GM18870 (cell line): ENCODE results near the gene DHPS.
"Not testable (repeated sequence)": the region's sequence is repeated elsewhere in the genome, so short reads cannot be mapped to it uniquely, and the experiment has no call there.

Experiments used
- ATAC-seq: cut with Tn5 transposase; IDR thresholded peaks from one replicate; pipeline ENCODE4 v1.9.1; 2021; ENCODE audit warnings: moderate library complexity; ENCODE audit not compliant: unreplicated experiment

Gene DHPS

DNA sequence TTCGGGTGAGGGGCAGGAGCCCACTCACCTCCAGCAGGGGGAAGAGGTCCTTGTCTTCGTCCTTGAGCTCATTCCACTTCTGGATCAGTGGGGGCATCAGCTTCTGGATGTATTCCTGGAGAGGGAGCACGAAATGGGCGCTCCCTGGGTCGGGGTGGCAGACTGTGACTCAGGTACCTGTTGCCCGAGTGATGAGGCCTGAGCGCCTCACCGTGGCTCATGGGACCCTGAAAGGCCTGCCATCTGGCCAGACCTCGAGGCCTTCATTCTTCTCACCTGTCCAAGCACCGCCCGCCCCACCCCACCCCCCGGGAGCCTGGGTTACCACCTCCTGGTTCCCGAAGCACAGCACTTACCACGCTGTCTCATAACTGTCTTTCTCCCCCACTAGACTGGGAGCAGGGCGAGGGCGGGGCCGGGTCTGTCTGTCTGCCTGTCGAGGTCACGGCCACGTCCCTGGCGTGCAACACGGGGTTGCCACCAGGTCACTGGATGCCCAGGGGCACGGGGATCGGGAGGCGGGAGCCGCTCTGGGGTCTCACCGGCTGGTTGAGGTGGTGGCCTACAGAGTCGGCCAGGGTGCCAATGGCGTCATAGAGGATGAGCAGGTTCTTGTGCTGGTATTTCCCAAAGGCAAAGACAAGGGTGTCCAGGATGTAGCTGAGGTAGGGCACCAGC lies 24.1 kb upstream of the DHPS start:
- no peak for ATAC-seq

DNA sequence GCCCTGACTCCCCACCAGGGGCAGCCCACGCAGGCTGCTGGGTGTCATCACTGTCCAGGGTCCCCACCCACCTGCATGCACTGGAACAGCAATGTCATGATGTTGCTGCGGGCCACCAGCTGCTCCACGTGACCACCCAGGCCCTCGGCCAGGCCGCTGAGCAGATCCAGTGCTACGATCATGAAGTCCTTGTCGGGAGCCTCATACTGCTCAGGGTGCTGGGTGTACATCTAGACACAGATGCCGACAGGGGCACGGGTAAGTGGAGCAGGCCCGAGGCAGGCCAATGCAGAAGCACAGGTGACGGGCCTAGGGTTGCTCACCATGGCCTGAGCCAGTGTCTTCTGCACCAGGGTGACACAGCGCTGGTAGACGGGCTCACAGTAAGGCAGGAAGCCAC lies 23.5 kb upstream of the DHPS start:
- no peak for ATAC-seq

DNA sequence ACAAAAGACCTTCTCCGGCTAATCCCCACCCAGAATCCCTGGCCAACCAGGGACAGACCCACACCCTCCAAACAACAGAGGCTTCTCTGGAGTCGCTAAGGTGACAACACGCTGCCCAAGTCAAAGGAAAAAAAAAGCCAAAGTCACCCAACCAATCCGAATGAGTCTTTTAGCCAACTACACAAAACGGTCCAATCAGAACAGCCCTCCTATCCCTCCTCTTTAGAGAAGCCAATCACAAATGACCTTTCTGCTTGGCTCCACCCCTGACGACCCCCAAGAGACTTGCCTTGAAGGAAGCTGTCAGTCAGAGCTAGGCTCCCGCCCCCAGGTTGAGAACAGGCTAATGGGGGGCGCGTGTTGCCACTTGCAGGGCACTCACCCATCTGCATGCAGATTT lies 21.4 kb upstream of the DHPS start:
- ATAC-seq = no peak

DNA sequence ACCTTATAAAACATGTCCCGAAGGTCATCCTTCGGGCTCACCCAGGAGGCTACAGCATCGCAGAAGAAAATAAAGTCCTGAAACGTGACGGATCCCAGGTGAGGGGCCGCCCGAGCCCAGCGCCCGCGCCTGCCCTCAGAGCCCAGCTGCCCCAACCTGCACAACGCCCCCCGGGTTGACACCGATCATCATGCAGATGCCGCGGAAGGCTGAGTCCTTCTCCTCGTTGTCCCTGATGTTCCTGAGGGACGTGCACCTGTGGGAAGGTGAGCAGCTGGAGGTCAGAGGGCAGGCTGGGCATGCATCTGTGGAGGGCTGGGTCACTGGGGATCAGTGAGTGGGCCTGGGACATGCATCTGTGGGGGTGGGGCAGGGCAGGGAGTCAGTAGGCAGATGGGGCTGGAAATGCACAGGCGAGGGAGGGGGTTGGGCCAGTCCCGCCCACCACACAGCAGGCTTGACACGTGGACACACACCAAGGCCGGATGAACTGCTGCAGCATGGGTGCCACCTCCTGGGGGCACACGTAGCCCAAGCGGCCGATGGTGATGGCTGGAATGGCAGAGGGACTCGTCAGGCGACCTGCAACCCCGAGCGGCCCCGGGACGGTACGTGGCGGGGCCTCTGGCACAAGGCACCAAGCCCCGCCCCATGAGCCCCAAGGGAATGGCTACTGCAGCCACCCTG lies 20.1 kb upstream of the DHPS start:
- no peak for ATAC-seq

DNA sequence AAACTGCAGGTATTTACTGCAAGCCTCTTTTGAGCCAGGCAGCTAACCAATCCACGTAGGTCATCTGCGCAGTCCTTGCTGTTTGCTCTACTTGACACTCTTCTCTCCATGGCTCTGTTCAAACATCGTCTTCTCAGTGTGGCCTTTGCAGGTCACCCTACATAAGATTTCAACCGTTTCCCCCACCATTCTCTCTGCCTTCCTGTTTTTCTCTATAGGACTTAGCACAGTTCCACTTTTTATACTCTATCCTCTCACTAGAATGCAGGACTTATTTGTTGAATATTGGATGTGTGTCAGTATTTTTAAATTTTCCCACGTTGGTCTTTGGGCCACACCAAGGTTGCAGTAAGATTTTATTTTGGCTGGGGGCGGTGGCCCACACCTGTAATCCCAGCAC lies 16.5 kb upstream of the DHPS start:
- ATAC-seq = no peak

DNA sequence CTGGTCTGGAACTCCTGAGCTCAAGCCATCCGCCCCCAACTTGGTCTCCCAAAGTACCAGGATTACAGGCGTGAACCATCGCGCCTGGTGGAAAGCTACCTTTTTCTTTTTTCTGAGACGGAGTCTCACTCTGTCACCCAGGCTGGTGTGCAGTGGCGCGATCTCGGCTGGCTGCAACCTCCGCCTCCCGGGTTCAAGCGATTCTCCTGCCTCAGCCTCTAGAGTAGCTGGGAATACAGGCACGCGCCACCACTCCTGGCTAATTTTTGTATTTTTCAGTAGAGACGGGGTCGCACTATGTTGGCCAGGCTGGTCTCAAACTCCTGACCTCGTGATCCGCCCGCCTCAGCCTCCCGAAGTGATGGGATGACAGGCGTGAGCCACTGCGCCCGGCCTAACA lies 15.7 kb upstream of the DHPS start:
- not testable (repeated sequence) for ATAC-seq

DNA sequence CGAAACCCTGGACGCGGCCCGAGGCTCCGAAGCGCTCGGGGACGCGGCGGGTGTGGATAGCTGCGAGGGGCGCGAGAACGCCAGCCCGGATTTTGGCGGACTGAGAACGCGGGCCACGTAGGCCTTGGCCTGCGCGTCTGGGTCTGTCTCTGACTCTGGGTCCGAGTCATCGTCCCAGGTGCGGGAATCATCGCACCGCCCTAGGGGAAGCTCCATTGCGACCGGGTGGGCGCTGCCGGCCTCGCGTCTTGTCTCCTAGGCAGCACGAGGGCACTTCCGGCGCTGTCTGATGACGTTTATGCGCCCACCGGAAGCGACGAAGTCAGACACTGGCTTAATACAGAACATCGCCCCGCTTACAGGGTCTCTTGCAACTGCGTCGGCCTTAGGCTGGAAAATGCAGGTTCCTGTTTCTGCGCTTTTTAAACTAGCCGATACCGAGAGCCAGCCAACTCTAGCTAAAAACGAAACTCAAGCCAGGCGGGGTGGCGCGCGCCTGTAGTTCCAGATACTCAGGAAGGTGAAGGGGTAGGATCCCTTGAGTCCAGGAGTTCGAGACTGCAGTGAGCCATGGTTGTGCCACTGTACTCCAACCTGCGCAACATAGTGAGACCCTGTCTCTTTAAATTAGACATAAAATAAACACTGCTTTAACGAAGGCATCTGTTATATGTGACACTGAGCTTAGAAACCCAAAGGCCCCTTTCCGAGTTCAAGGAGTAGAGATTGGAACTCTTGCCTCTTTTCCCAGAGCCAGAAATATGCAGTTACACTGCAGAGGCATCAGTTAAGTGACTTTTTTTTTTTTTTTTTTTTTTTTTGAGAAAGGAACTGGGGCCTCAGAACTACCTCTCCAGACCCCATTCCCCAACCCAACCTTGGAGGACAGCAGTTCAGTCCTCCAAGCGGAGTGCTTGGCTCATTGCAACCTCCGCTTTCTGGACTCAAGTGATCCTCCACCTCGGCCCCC lies 15.0 kb upstream of the DHPS start, which contains the start of gene FBXW9:
Gene FBXW9 (minus strand): TSS at position 266 of the 970 bp plus-strand sequence. CDS start 50 bp downstream, at position 216.
- no peak for ATAC-seq

DNA sequence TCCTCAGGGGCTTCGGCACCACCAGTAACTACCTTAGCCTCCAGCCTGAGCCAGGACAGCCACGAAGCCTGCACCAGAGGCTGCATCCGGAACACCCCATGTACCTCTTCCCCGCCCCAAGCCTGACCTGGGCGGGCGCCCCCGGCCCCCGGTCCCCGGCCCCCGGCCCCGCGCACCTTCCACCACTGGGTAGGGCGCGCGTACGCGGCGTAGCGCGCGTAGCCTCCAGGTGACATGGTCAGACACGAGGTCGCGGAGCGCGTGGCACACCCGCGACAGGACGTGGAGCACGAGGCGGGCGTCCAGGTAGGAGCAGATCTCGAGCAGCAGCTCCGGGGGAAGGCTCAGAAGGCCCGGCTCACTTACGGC lies 14.3 kb upstream of the DHPS start:
- no peak for ATAC-seq

DNA sequence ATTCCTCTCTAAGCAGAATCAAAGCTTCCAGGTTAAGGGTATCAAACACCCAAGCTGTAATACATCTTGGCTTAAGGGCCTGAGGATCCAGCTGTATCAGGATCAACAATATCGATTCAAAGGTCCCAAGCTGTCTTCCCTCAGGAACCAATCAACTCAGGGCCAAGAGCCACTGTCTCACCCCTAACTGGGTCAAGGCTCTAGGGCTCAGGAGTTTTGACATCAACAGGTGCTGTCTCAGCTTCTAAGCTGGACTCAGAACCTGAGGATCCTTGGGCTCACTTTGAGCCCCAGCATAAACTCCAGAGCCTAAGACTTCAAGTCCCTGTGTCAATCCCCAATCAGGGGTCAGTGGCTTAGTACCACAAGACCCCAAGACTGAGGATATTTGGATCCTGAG lies 13.8 kb upstream of the DHPS start:
- ATAC-seq = no peak

DNA sequence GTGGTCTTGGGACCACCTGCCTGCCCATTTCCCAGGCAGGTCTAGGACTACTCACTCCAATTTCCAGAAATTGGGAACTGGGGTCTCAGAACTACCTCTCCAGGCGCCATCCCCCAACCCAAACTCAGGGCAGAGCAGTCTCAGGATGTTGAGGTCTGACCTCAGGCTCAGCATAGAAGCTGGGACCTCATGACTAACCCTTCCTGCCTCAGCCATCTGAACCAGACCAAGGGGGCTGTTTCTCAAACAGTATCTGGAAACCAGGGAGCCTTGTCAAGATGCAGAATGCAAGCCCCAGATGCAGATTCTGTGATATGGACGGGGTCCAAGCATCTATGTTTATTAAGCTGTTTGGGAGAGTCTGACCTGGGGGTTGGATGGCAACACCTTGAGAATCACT lies 13.4 kb upstream of the DHPS start:
- no peak for ATAC-seq

DNA sequence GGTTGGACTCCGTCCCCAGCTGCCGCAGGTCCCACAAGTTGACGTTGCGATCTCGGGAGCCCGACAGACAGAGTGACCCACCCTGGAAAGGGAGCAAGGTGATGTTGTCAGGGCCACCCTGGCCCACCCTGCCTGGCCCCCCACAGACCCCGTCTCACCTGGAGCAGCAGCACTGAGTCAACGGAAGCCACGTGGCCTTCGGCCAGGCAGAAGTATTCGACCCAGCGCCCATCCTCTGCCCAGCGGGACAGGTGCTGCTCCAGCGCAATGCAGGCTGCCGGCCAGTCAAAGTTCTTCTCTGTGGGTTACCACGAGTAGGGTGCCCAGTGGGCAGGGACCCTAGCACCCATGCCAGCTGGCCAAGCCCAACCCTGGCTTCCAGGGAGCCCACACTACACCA lies 13.0 kb upstream of the DHPS start:
- no peak for ATAC-seq

DNA sequence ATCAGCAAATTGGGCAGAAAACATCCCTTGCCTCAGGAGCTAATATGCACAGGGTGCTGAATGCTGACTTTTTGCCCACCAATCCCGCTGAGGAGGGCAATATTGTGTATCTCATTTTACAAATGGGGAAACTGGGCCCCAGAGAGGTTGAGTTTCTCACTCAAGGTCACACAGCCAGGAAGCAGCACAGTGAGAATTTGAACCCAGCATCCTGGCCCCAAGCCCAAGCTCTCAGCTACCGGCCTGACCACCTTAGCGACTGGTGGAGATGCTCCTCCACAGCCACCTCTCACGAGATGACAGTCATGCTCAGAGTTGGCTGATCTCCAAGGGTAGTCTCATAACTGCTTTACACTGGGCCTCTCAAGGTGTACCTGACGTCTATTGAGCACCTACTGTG lies 11.3 kb upstream of the DHPS start:
- ATAC-seq = no peak

DNA sequence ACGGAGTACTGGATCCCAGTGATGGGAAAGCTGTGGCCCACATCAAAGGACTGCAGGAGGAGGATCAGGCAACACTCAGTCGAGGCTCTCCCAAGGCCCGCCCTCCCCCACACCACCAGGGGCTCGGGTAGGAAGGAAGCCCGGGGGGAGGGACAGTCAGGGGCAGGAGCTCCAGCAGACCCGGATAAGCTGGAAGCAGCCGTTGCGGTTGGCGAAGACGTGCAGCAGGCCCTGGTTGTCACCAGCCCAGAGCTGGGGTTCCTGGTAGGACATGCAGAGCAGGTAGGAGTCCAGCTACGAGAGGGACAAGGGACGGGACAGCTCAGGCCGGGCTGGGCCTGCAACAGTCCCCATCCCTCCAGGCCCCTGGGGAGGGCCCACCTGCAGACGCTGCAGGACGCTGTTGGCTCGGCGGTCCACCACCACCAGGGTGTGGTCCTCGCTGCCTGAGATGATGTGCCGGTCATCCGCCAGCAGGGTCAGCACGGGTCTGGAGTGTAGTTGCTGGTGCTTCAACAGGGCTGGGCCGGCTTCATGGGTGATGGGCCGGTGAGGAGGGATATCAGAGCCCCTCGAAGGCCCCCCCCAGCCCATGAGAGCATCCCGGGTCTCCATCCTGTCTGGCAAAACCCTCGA lies 8.0 kb upstream of the DHPS start:
- no peak for ATAC-seq

DNA sequence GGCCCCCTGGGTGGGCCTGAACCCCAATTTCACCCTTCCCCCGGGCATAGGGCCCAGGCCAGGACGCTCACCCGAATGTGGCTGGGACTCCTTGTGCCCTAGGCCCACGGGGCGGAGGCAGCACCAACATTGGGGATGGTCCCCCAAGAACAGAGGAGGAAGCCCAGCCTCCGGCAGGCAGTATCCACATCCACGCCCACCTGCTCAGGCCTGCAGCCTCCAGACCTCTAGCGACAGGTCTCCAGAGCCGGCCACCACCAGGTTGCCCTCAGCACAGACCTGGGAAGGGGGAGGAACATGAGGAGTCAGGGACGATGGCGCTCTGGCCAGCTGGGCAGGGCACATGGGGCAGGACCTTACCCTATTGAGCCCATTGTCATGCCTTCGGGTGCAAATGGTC lies 7.3 kb upstream of the DHPS start:
- ATAC-seq = no peak

DNA sequence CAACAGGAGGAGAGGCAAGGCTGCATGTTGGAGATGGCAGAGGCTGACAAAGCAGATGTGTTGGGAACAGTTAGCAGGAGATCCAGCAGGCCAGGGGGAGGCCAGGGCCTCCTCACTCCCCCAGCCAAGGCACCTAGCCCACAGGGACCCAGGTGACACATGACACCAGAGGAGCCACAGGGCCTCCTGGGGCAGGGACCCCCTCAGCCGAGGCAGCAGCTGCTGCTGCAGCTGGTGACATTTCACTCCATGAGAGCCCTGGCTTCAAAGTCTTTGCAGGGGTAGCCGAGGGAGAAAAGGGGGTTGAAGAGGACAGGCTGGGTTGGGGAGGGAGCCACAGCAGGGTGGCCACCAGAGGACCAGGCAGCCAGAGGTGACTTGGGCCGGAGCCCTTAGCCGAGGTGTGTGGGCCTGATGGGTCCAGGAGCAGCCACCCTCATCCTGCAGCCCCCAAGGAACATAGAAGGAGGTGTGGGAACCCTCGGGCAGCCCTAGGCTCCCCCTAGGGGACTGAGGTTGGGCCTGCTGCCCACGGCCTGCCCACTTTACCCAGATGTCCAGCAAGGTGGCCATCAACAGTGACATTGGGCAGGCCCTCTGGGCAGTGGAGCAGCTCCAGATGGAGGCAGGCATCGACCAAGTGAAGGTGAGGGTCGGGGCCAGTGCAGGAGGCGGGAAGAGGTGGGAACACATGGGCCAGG lies 6.0 kb upstream of the DHPS start, which contains the start of gene GNG14:
Gene GNG14 (plus strand): TSS at position 503 of the 701 bp plus-strand sequence. CDS start 51 bp downstream, at position 554.
- no peak for ATAC-seq

DNA sequence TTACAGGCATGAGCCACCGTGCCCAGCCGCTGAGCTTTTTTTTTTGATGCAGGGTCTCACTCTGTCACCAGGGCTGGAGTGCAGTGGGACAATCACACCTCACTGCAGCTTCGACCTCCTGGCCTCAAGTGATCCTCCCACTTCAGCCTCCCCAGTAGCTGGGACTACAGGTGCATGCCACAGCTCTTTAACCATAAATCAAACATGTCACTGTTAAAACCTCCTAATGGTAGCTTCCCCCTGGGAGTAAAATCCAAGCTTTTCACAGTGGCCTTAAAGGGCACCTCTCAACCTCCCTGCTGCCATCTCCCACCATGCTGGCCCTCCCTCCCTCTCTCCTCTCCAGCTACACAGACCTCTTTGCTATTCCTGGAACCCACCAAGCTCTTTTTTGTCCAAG lies 4.2 kb upstream of the DHPS start:
- no peak for ATAC-seq

DNA sequence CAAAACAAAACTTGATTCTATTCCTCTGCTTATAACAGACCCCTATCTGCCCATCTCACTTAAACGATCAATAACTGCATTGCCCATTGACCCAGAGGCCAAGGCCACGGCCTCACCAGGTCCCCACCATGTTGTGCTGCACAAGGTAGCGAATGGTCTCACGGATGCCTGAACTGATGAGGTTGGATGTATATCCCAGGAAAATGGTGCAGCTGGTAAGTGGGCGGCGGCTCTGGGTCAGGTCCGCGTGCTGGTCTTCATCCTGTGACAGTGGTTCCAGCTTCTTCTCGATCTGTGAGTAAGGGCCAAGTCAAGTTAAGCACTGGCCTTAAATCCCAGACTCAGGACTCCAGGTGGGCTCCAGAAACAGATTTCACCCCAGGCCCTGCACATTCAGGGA lies 1.6 kb downstream of the DHPS start:
- ATAC-seq = no peak

DNA sequence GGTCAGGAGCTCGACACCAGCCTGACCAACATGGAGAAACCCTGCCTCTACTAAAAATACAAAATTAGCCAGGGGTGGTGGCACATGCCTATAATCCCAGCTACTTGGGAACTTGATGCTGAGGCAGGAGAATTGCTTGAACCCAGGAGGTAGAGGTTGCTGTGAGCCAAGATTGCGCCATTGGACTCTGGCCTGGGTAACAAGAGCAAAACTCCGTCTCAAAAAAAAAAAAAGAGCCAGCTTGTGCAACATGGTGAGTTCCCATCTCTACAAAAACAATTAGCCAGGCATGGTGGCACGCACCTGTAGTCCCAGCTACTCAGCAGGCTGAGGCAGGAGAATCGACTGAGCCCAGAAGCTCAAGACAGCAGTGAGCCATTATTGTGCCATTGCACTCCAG lies 3.6 kb downstream of the DHPS start:
- ATAC-seq = not testable (repeated sequence)

DNA sequence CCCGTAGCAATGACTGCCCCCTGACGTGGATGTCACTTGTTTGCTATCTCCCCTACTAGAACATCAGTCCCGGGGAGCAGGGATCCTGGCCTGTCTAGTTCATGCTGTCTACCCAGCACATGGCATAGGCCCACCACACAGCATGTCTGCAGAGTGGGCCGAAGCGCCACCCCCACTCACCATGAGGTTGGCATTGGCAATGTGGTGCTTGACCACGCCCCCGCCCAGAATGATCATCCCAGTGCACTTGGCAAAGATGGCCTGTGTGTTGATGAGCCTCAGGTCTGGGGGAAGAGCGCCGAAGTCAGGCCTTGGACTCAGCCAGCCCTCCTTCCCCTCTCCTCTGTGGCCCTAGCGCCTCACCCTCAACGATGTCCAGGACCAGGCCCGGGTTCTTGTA lies 4.8 kb downstream of the DHPS start:
- no peak for ATAC-seq

DNA sequence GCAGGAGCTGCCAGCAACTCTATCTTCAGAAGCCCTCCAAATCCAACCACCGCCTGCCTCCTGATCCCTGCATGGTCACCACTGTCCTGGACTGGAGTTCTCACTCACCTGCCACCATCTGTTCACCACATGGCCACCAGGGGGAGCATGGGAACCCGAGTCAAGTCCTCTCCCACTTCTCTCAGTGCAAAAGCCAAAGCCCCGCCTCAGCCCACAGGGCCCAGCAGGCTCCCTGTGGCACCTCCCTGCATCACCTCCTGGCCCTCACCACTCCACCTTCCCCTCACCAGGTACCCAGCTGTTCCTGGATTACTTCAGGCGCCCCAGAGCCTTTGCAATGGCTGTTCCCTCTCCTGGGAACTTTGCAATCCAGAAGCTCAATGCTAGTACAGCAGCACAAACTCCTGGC lies 5.3 kb downstream of the DHPS start:
- no peak for ATAC-seq
